Heart right ventricle (tissue), 16 donors: ENCODE measurements around the gene MAPK11. TPM values are rescaled to one million over a fixed set of nuclear protein-coding genes. Genes with fewer than 3 reads are reported as not detected.
A peak's percentile ranks its signal among the peaks of the same experiment; 100 is the strongest.
"Not testable (repeated sequence)": the region's sequence is repeated elsewhere in the genome, so short reads cannot be mapped to it uniquely, and the experiment has no call there.

Source experiments
- ATAC-seq, 8 donors: fragments of 200-7000 bp; cut with Tn5 transposase; one replicate each; pipeline ENCODE4 v1.9.1; 2020; ENCODE audit warnings: mild to moderate bottlenecking in 8 of 8, moderate library complexity in 8 of 8, moderate number of reproducible peaks in 1 of 8
- DNase-seq, 2 donors: peaks; one replicate each; pipeline ENCODE4 v3.0.0-alpha.2; 2020
- H3K27ac ChIP-seq, 10 donors: fragments of 200-600 bp; sonication (generic) in 2 of 10; one replicate each; pipeline versions ENCODE4 v1.5.0 to v1.8.0; 2020 to 2022; ENCODE audit warnings: mild to moderate bottlenecking in 3 of 10
- H3K27me3 ChIP-seq, 7 donors: fragments of 200-600 bp; one replicate each; pipeline ENCODE4 v1.8.0; 2021 to 2022; ENCODE audit warnings: mild to moderate bottlenecking in 2 of 7
- H3K36me3 ChIP-seq, 9 donors: fragments of 200-600 bp; sonication (generic) in 1 of 9; one replicate each; pipeline versions ENCODE4 v1.5.0 to v1.8.0; 2020 to 2022; ENCODE audit warnings: mild to moderate bottlenecking in 2 of 9
- H3K4me1 ChIP-seq, 9 donors: fragments of 200-600 bp; sonication (generic) in 1 of 9; one replicate each; pipeline versions ENCODE4 v1.5.0 to v1.8.0; 2020 to 2022; ENCODE audit warnings: mild to moderate bottlenecking in 4 of 9
- H3K4me3 ChIP-seq, 10 donors: fragments of 200-600 bp; sonication (generic) in 2 of 10; one replicate each; pipeline versions ENCODE4 v1.5.0 to v1.8.0; 2020 to 2022; ENCODE audit warnings: mild to moderate bottlenecking in 7 of 10, moderate library complexity in 2 of 10
- H3K9me3 ChIP-seq, 11 donors: fragments of 200-600 bp in 10 of 11; sonication (generic) in 2 of 11; one replicate each; pipeline versions ENCODE4 v1.5.0 to v1.8.0; 2013 to 2022; ENCODE audit warnings: mild to moderate bottlenecking in 2 of 11, control low read depth in 1 of 11, moderate library complexity in 1 of 11
- CTCF ChIP-seq, 9 donors: fragments of 200-600 bp; sonication (generic) in 2 of 9; IDR thresholded peaks; one replicate each; pipeline versions ENCODE4 v1.5.0 to v1.8.0; 2021 to 2022; ENCODE audit warnings: antibody characterized with exemption in 9 of 9, mild to moderate bottlenecking in 5 of 9, moderate library complexity in 1 of 9
- WGBS, 2 donors: extraction: QIAGEN DNeasy Blood & Tissue Kit; methylation state at CpG; one replicate each; pipeline ENCODE4 v1.1.7; 2013; ENCODE audit warnings: inconsistent platforms in 1 of 2; 5-methylcytosine and 5-hydroxymethylcytosine counted together
- intact Hi-C, 10 donors: fragments of 100-400 bp; cut with DNase I; formaldehyde crosslinking; loops; one replicate each; pipeline versions ENCODE4 v1.11.1 to v1.14.2; 2022
- polyA plus RNA-seq, 2 donors: library from polyadenylated mRNA; stranded (reverse); fragments of 200-250 nt; gene quantifications; one replicate each; pipeline ENCODE4 v1.2.3, GENCODE V29; 2013
- total RNA-seq, 10 donors: library from RNA; stranded (reverse); fragmentation: NEBNext Ultra II Directional in 3 of 10; extraction: Animal tissue kit (Norgen Biotek cat#: 25700) in 3 of 10; gene quantifications; one replicate each; pipeline versions ENCODE4 v1.2.1 to v1.2.4, GENCODE V29; 2021 to 2023
- donor health status: Arrhythmogenic right ventricular cardiomyopathy.
- donor health status: ischemic (EF 13 %, LVEDD 7.1; RV severe dilation, severe dysfunction).
- donor health status: healthy with polysubstance abuse.
- donor health status: DM: no; HTN: yes; CAD: no.
- donor health status: DM: no; HTN: no; CAD: no.
- donor health status: ischemic (EF 25% LVEDD 6.9; RV normal size, moderate dysfunction).
- donor health status: ischemic (EF 25% LVEDD 5.7; RV mildly dilated, moderate dysfunction).
- donor health status: healthy.
- donor health status: DM: yes; HTN: yes; CAD: no.
- donor health status: Ischemic cardiomyopathy.
- donor health status: ischemic (EF 35%, LVEDD 5.7; RV mildly dilated, moderate dysfunction).
- donor health status: nonischemic (EF 11% LVEDD 7.7; RV severe dilation, severe dysfunction).
- donor health status: DM: yes; HTN: yes; CAD: no.
- donor health status: PGD.
- donor health status: ischemic (EF 29% LVEDD 5.4; RV normal size, mild dysfunction).
- donor health status: nonischemic (EF 23%, LVEDD 6.1; RV moderate dilation, normal function).

Gene MAPK11
- total and polyA plus RNA-seq, 12 donors: 4.3 to 18.0 (median 7.2) TPM

GRCh38 chr22:50275181-50276055, 5.2 kb upstream of the MAPK11 start:
- Histone ChIP-seq H3K4me1 (peaks cover 11 to 34% (median 27%) of the 10 kb centered on the region in 9 donors), H3K4me3 (no peak overlapping the region), H3K9me3 (no peaks in the 10 kb centered on the region), H3K27ac (peak overlapping the region in 1 of 10 donors; percentile 10), H3K36me3 (peaks cover 0 to 60% (median 42%) of the 10 kb centered on the region in 9 donors), H3K27me3 (peaks cover 0 to 26% (median 0%) of the 10 kb centered on the region in 7 donors)
- no peak for DNase-seq
- intact Hi-C loops: loop anchor here in 9 of 10 donors (1.0 to 5.0 kb wide), 4 partner anchors 47 to 52 kb away; partner anchors contain the start of gene DENND6B (in 8 of the 9)
- no peak for TF ChIP-seq CTCF (IDR thresholded peaks at IDR 0.05)
- no peak for ATAC-seq
- 87% methylated on average over 43 of the region's 43 CpGs for WGBS, 2 donors

- peaks cover 13 to 36% (median 29%) of the 10 kb centered on the region in 9 donors for H3K4me1 ChIP-seq
- no peak overlapping the region for H3K4me3 ChIP-seq
- intact Hi-C loops: loop anchor here in 8 of 10 donors (1.0 to 5.0 kb wide), 6 partner anchors 33 to 68 kb away; partner anchors contain the start of genes DENND6B (in 3 of the 8), PPP6R2 (in 3 of the 8) and PLXNB2 (in 1 of the 8)
- H3K27me3 ChIP-seq: peaks cover 0 to 30% (median 0%) of the 10 kb centered on the region in 7 donors
- no peak for TF ChIP-seq CTCF (IDR thresholded peaks at IDR 0.05)
- H3K27ac ChIP-seq: peak overlapping the region in 1 of 10 donors; percentile 10
- H3K9me3 ChIP-seq: no peaks in the 10 kb centered on the region
- WGBS, 2 donors: 69 to 71% methylated on average over 7 of the region's 7 CpGs
- no peak for DNase-seq
- no peak for ATAC-seq
- H3K36me3 ChIP-seq: peaks cover 0 to 54% (median 35%) of the 10 kb centered on the region in 9 donors
Observed at GRCh38 chr22:50274771-50275170, 4.6 kb upstream of the MAPK11 start.

GRCh38 chr22:50274311-50274710, 4.1 kb upstream of the MAPK11 start:
- Histone ChIP-seq H3K27ac (peak overlapping the region in 2 of 10 donors; percentile 31 to 51), H3K36me3 (peaks cover 0 to 49% (median 31%) of the 10 kb centered on the region in 9 donors), H3K4me3 (no peak overlapping the region), H3K9me3 (no peaks in the 10 kb centered on the region), H3K27me3 (peaks cover 0 to 34% (median 0%) of the 10 kb centered on the region in 7 donors), H3K4me1 (peaks cover 14 to 41% (median 34%) of the 10 kb centered on the region in 9 donors)
- 26 to 29% methylated on average over 7 of the region's 7 CpGs for WGBS, 2 donors
- TF ChIP-seq CTCF (IDR thresholded peaks at IDR 0.05): peak; percentile 5 to 52 (median 20)
- peak; percentile 48 to 57 for DNase-seq
- intact Hi-C loops: loop anchor here in 5 of 10 donors (1.0 to 5.0 kb wide), 4 partner anchors 33 to 68 kb away; partner anchors contain the start of genes PPP6R2 (in 3 of the 5), DENND6B (in 1 of the 5) and PLXNB2 (in 1 of the 5)
- peak in 4 of 8 donors; percentile 6 to 40 (median 24) for ATAC-seq

GRCh38 chr22:50273781-50274180, 3.6 kb upstream of the MAPK11 start:
- Histone ChIP-seq H3K27me3 (peaks cover 0 to 40% (median 0%) of the 10 kb centered on the region in 7 donors), H3K36me3 (peaks cover 0 to 44% (median 25%) of the 10 kb centered on the region in 9 donors), H3K4me1 (peaks cover 14 to 46% (median 36%) of the 10 kb centered on the region in 9 donors), H3K27ac (peak overlapping the region in 2 of 10 donors; percentile 31 to 51)
- WGBS, 2 donors: 73 to 86% methylated on average over 10 of the region's 10 CpGs
- not testable (repeated sequence) for ATAC-seq, H3K4me3 ChIP-seq, H3K9me3 ChIP-seq, DNase-seq
- intact Hi-C loops: loop anchor here in 5 of 10 donors (1.0 to 5.0 kb wide), 4 partner anchors 34 to 69 kb away; partner anchors contain the start of genes PPP6R2 (in 3 of the 5), DENND6B (in 1 of the 5) and PLXNB2 (in 1 of the 5)
